Coronary artery (tissue), 2 donors: ENCODE data around the gene PRUNE2.
"Not testable (repeated sequence)": the region's sequence is repeated elsewhere in the genome, so short reads cannot be mapped to it uniquely, and the experiment has no call there.

Experiments used
- DNase-seq: peaks from one replicate; pipeline ENCODE4 v3.0.0-alpha.2; 2017; ENCODE audit warnings: low spot score
- H3K27ac ChIP-seq, 2 donors: fragments of 200-600 bp; sonication (generic); one replicate each; pipeline ENCODE4 v1.5.1; 2016 to 2019
- H3K4me3 ChIP-seq: fragments of 200-600 bp; sonication (generic); 2 replicates; pipeline ENCODE4 v1.5.1; 2016; ENCODE audit warnings: mild to moderate bottlenecking, moderate library complexity
- CTCF ChIP-seq: fragments of 200-600 bp; sonication (generic); IDR thresholded peaks from one replicate; pipeline ENCODE4 v1.5.1; 2019; ENCODE audit warnings: antibody characterized with exemption

The PRUNE2 gene

DNA sequence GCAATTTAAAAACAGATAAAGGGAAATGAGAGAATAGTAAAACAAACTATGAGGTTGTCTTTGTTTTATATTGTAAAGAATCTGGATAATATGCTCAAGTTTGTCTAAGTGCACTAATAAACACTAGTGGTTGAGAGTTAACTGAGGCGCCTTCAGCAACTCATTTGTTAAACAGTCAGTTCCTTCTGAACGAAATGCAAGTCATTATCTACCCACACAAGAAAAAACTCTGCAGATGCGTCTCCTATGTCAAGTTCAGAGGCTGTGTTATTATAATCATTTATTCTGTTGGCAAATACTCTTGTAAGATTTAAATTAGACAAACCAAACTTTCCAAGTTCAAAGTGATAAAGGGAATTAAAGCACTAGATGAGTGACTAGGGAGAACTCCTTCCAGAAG, 162.0 kb downstream of the PRUNE2 start:
- no peak overlapping the region for H3K27ac ChIP-seq
- TF ChIP-seq CTCF, result no peak
- H3K4me3 ChIP-seq, result no peak overlapping the region
- DNase-seq, result no peak

GRCh38 chr9:76742890-76743289, 163.0 kb downstream of the PRUNE2 start:
- not testable (repeated sequence) for DNase-seq, H3K27ac ChIP-seq

DNA sequence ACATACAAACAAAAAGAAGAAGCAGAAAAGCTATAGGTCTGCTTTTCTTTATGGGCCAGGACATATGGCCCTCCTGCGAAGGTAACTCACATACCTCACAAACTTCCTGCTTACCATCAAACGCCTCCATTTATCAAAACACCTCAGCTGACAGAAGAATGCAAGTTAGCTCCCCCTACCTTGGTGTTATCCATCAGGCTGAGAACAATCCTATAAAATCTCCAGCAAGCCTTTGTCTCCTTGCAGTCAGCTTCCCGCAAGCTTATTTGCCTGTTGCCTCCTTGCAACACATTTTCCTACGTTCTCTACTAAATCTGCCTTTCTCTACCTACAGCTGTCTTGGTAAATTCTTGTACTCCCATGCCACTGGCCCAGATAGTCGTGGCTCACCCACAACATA, 164.4 kb downstream of the PRUNE2 start:
- H3K4me3 ChIP-seq, result no peak overlapping the region
- no peak for DNase-seq
- TF ChIP-seq CTCF, result no peak
- H3K27ac ChIP-seq, result no peak overlapping the region

More at GRCh38 chr9:76742890-76743289, 163.0 kb downstream of the PRUNE2 start:
- H3K4me3 ChIP-seq, result not testable (repeated sequence)

DNA sequence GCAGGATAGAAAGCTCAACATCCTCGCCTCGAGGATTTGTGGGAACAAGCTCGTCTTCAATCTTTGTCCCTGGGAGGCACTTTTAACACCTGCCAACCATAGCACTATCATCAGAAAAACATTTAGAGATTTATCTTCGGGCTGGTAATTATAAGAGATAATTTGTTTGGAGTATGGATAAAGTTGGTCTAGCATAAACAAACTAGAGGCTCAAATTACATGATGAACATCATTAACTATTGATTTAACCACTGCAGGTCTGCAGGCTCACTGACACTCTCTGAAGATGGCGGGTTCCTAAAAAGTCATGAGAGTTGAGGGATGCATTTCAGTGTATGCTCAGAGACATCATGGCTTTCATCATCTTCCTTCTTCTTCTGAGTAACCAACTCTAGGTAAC, 167.5 kb downstream of the PRUNE2 start:
- H3K4me3 ChIP-seq, result no peak overlapping the region
- TF ChIP-seq CTCF, result no peak
- DNase-seq, result no peak
- H3K27ac ChIP-seq, result no peak overlapping the region

DNA sequence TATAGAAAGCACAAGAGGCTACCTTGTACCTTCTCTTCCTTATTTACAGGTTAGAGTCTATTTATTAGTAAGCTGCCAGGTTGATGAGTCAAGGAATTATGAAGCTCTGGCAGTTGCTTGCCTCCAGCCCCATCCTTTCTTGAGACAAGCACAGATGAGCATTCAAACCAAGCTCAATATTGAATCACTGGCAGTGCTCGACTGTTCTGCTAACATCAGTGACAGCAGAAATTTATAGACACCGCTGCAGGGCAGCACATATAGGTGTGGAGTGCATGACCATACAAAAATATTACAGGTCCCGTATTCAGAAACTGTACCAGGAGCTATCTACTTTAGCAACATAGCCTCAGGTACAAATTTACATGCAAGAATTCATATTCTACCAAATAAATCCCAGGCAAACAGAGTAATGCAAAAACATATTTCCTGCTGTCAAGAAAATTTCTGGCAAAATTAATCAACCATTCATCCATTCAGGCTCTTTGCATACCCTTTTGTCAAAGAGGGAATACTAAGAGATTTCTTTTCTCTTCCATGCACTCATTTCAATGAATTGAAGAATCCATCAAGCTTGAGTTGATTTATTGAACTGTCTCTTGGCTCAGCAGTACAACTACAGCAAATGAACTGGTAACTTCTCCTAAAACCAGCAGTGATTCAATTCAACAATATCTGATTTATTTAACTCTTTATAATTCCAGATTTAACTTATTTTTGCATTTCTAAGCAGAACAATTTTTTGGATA, 168.6 kb downstream of the PRUNE2 start:
- Histone ChIP-seq H3K27ac (no peak overlapping the region), H3K4me3 (no peak overlapping the region)
- DNase-seq, result no peak
- TF ChIP-seq CTCF, result no peak

DNA sequence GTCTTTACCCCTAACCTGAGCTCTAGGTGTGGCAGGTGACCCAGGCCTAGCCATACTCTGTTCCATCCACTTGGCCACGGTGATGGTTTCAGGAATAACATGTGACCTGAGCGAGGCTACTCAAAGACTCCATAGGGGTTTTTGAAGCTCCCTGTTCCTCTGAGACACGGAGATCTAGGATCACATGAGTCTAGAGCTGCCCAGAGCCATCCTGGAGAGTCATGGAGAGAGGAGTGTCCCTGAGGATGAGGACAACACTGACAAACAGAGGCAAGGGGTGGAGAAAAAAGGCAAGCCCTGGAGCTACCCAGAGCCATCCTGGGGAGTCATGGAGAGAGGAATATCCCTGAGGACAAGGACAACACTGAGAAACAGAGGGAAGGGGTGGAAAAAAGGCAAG, 171.2 kb downstream of the PRUNE2 start:
- Histone ChIP-seq H3K4me3 (no peak overlapping the region), H3K27ac (no peak overlapping the region)
- no peak for DNase-seq
- no peak for TF ChIP-seq CTCF

GRCh38 chr9:76733096-76733495, 172.8 kb downstream of the PRUNE2 start:
- Histone ChIP-seq H3K27ac (no peak overlapping the region), H3K4me3 (no peak overlapping the region)
- no peak for DNase-seq
- TF ChIP-seq CTCF, result no peak
